ENCODE data around the gene EMC7.

DNA sequence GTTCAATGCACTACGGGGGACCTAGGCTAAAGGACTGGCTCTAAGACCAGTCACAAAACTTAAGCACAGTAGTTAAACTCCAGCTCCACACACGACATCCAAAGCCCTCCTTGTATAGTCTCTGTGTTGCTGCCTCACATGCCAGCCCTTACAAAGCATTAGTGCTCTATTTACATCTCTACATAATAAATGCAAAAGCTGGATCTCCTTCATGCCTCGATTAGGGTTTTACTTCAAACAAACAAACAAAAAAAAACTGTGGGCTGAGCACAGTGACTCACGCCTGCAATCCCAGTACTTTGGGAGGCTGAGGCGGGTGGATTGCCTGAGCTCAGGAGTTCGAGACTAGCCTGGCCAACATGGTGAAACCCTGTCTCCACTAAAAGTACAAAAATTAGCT is 9.8 kb upstream of the EMC7 start:
- TF ChIP-seq, protein P1, sequence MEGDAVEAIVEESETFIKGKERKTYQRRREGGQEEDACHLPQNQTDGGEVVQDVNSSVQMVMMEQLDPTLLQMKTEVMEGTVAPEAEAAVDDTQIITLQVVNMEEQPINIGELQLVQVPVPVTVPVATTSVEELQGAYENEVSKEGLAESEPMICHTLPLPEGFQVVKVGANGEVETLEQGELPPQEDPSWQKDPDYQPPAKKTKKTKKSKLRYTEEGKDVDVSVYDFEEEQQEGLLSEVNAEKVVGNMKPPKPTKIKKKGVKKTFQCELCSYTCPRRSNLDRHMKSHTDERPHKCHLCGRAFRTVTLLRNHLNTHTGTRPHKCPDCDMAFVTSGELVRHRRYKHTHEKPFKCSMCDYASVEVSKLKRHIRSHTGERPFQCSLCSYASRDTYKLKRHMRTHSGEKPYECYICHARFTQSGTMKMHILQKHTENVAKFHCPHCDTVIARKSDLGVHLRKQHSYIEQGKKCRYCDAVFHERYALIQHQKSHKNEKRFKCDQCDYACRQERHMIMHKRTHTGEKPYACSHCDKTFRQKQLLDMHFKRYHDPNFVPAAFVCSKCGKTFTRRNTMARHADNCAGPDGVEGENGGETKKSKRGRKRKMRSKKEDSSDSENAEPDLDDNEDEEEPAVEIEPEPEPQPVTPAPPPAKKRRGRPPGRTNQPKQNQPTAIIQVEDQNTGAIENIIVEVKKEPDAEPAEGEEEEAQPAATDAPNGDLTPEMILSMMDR (IDR thresholded peaks at IDR 0.05), result no peak
- TF ChIP-seq POLR2AphosphoS5 (IDR thresholded peaks at IDR 0.05), result no peak

All from prostate gland (tissue), 2 donors.